IMR-90 (cell line): Measurements from ENCODE around the gene KLHL8.

Experiments
- CEBPB ChIP-seq: IDR thresholded peaks from 2 replicates; pipeline ENCODE4 v1.6.1; 2012; ENCODE audit warnings: low read depth, low read length, improper control_type of control experiment
- CHD1 ChIP-seq: IDR thresholded peaks from 2 replicates; pipeline ENCODE4 v1.6.1; 2012; ENCODE audit warnings: low read depth, low read length, improper control_type of control experiment
- CTCF ChIP-seq: conservative IDR thresholded peaks from 2 replicates; pipeline ENCODE4 v1.5.1; 2012; ENCODE audit warnings: mild to moderate bottlenecking, low read depth, low read length, improper control_type of control experiment
- ELK1 ChIP-seq: fragments of 150-350 bp; IDR thresholded peaks from 2 replicates; pipeline ENCODE4 v1.6.1; 2016; ENCODE audit warnings: low read depth, mild to moderate bottlenecking, low read length, moderate library complexity, borderline replicate concordance
- FOS ChIP-seq: fragments of 150-350 bp; IDR thresholded peaks from 2 replicates; pipeline ENCODE4 v1.6.1; 2016; ENCODE audit warnings: low read depth, low read length
- MAZ ChIP-seq: IDR thresholded peaks from 2 replicates; pipeline ENCODE4 v1.6.1; 2012; ENCODE audit warnings: low read depth, mild to moderate bottlenecking, low read length, improper control_type of control experiment, moderate library complexity, borderline replicate concordance
- MXI1 ChIP-seq: IDR thresholded peaks from 2 replicates; pipeline ENCODE4 v1.6.1; 2012; ENCODE audit warnings: low read depth, mild to moderate bottlenecking, low read length, moderate library complexity, borderline replicate concordance
- POLR2A ChIP-seq: IDR thresholded peaks from 2 replicates; pipeline ENCODE4 v1.6.1; 2012; ENCODE audit warnings: mild to moderate bottlenecking, low read depth, low read length
- RAD21 ChIP-seq: IDR thresholded peaks from 2 replicates; pipeline ENCODE4 v1.6.1; 2012; ENCODE audit warnings: low read length, improper control_type of control experiment
- RCOR1 ChIP-seq: IDR thresholded peaks from 2 replicates; pipeline ENCODE4 v1.6.1; 2012; ENCODE audit warnings: mild to moderate bottlenecking, low read length, improper control_type of control experiment; ENCODE audit not compliant: insufficient replicate concordance
- SMC3 ChIP-seq: fragments of 150-350 bp; IDR thresholded peaks from 2 replicates; pipeline ENCODE4 v1.6.1; 2016; ENCODE audit warnings: low read depth, mild to moderate bottlenecking, antibody characterized with exemption, low read length, moderate library complexity
- USF2 ChIP-seq: fragments of 150-350 bp; IDR thresholded peaks from 2 replicates; pipeline ENCODE4 v1.6.1; 2017; ENCODE audit warnings: mild to moderate bottlenecking, antibody characterized with exemption, low read length, low read depth

GRCh38 chr4:87166296-87166854 lies 54.0 kb downstream of the KLHL8 start:
- TF ChIP-seq MXI1, result no peak
- no peak for TF ChIP-seq CTCF
- TF ChIP-seq SMC3, result no peak
- no peak for TF ChIP-seq POLR2A
- no peak for TF ChIP-seq MAZ
- TF ChIP-seq USF2, result no peak
- TF ChIP-seq RCOR1, result no peak
- TF ChIP-seq ELK1, result no peak
- TF ChIP-seq RAD21, result no peak
- no peak for TF ChIP-seq CEBPB
- no peak for TF ChIP-seq FOS
- TF ChIP-seq CHD1, result no peak
